GM10248 (cell line): ENCODE measurements around the gene GNG7.

ENCODE experiments used
- CTCF ChIA-PET: fragments of 300-600 bp; sonication (Branson Sonifier 250); formaldehyde crosslinking; extraction: SDS; loops from one replicate; lab custom pipeline; 2021; ENCODE audit warnings: antibody characterized with exemption; lab: Yijun Ruan, JAX
- POLR2A ChIA-PET: fragments of 350-650 bp; sonication (Branson Sonifier 250); formaldehyde crosslinking; extraction: SDS; loops from one replicate; lab custom pipeline; 2020; ENCODE audit warnings: antibody characterized with exemption; lab: Yijun Ruan, JAX
- DNase-seq: peaks from one replicate; pipeline ENCODE4 v3.0.0; 2012; ENCODE audit errors: extremely low spot score
- TF ChIP-seq, protein P1 (sequence below): IDR thresholded peaks from 2 replicates; pipeline ENCODE4 v1.5.1; 2012; ENCODE audit warnings: mild to moderate bottlenecking, low read depth; ENCODE audit errors: extremely low read depth, missing control alignments, control extremely low read depth

GNG7 gene

DNA sequence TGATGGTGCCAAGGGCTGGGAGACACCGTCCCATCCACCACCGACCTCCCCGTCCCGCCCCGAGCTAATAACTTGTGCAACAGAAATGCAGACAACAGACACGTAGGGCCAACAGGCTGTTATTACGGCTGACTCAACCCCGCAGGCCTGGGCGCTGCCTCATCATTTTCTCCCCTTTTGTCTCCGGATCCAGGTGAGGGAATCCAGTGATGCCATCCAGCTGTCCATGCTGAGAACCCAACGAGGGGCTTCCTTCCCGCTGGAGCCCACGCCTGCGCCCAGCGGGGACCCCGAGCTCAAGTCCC is 25.1 kb upstream of the GNG7 start:
- DNase-seq = no peak
- TF ChIP-seq, protein P1, sequence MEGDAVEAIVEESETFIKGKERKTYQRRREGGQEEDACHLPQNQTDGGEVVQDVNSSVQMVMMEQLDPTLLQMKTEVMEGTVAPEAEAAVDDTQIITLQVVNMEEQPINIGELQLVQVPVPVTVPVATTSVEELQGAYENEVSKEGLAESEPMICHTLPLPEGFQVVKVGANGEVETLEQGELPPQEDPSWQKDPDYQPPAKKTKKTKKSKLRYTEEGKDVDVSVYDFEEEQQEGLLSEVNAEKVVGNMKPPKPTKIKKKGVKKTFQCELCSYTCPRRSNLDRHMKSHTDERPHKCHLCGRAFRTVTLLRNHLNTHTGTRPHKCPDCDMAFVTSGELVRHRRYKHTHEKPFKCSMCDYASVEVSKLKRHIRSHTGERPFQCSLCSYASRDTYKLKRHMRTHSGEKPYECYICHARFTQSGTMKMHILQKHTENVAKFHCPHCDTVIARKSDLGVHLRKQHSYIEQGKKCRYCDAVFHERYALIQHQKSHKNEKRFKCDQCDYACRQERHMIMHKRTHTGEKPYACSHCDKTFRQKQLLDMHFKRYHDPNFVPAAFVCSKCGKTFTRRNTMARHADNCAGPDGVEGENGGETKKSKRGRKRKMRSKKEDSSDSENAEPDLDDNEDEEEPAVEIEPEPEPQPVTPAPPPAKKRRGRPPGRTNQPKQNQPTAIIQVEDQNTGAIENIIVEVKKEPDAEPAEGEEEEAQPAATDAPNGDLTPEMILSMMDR = no peak
- ChIA-PET POLR2A (interaction anchor here (1.3 kb wide), 1 partner anchor 252 kb away, joined by 5 read pairs; the partner anchor contains the start of gene GADD45B), CTCF (interaction anchor here (1.1 to 2.1 kb wide), 2 partner anchors 22 to 32 kb away, joined by 3 to 9 read pairs; no protein-coding TSS in a partner anchor)

DNA sequence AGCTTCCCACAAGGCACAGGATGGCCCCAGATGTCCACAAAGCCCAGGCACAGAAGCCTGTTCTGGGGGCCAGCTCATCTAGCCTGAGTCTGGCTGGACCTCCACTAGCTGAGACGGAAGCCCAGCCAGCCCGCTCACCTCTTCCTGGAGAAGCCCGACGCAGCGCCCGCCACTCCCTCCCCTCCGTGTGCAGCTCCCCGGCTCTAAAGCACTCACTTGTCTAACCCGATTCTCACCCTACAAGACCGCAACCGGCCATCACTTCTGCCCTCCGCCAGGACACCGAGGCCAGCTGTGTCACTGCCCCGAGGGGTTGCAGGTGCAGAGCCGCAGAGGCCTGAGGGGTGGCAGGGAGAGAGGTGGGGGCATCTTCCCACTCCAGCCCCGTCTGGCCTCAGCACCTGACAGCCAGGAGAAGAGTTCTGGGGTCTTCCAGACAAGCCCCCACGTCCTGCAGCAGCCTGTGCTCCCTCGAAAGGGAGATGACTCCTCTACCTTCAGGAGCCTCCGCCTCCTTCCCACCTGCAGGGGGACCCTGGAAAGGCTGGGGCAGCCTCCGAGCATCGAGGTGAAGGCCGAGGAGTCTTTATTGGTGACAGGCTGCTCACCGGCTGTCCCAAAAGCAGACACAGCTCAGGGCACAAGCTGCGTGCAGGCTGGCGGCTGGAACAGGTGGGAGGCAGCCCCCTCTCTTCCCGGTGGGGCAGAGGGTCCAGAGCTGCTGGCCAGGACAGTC is 24.6 kb upstream of the GNG7 start:
- TF ChIP-seq, protein P1 = no peak
- ChIA-PET CTCF (interaction anchor here (1.1 to 2.1 kb wide), 3 partner anchors 9 to 32 kb away, joined by 3 to 9 read pairs (median 4); no protein-coding TSS in a partner anchor), POLR2A (interaction anchor here (1.3 kb wide), 1 partner anchor 251 kb away, joined by 5 read pairs; the partner anchor contains the start of gene GADD45B)
- no peak for DNase-seq

DNA sequence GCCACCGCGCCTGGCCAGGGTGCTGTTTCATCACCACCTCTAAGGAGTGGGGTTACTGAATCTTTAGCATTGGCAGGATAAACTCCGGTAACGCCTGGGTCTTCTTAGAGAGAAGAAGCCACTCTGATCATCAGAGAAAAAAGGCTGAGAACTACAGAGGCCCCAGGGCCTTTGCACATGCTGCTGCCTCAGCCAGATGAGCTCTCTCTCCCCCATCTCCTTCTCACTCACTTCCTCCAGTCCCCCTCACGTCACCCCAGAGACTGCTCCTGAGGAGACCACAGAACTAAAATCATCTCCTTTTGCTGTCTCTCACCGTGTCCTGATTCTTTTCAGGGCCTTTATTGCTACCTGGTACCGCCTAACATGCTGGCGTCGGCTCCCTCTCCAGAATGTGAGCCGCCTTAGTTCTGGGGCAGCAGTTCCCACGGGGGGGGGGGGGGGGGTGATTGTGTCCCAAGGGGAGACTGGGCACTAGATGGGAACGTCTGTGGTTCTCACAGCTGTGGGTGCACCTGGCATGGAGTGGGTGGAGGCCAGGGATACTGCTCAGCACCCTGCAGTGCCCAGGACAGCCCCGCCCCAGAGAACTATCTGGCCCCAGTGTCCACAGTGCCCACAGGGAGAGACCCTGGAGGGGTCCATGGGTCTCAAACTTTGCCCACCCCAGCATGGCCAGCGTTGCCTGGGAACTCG is 23.8 kb upstream of the GNG7 start:
- ChIA-PET POLR2A (interaction anchor here (1.3 kb wide), 1 partner anchor 250 kb away, joined by 5 read pairs; the partner anchor contains the start of gene GADD45B), CTCF (interaction anchor here (1.1 to 1.7 kb wide), 3 partner anchors 10 to 78 kb away, joined by 3 to 5 read pairs (median 4); no protein-coding TSS in a partner anchor)
- TF ChIP-seq, protein P1 = no peak
- no peak for DNase-seq

DNA sequence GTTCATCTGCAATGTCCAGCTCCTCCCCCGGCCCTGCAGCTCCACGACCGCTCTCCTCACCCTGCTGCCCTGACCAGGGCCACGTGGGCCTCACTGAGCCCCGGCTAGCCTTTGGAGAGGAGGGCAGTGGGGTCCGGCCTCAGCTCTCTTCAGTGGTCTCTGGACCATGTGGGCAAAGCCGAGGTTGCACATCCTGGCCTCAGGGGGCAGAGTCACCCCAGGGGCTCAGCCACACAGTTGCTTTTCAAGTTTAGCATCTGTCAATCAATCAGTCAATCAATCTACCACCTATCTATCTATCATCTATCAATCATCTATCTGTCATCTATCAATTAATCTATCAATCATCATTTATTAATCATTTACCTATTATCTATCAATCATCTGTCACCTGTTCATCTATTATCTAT is 21.7 kb upstream of the GNG7 start:
- TF ChIP-seq, protein P1 = no peak
- CTCF ChIA-PET = interaction anchor here (1.2 to 1.5 kb wide), 2 partner anchors 76 to 226 kb away, joined by 3 to 4 read pairs; no protein-coding TSS in a partner anchor
- POLR2A ChIA-PET = no interaction called here
- no peak for DNase-seq

DNA sequence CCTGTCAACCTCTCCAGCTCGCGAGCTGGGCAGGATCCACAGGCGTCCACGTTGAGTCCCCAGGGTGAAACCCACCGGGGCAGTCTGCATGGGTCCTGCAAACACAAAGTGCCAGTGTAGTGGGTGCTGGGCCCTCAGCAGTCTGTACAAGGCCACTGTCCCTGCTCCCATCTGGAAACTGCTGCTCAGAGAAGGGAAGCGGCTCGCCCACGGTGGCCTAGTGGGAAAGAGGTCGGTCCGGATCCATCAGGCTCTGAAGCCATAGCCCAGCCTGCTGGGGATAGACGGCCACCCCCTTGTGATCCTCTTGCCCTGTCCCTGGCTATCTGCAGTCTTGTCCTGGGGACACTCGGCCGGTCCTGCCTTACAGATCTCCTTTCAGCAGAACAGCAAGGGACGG is 21.3 kb upstream of the GNG7 start:
- DNase-seq = no peak
- TF ChIP-seq, protein P1 = no peak
- CTCF ChIA-PET = interaction anchor here (1.2 to 1.5 kb wide), 2 partner anchors 76 to 227 kb away, joined by 3 to 4 read pairs; no protein-coding TSS in a partner anchor
- POLR2A ChIA-PET = no interaction called here

DNA sequence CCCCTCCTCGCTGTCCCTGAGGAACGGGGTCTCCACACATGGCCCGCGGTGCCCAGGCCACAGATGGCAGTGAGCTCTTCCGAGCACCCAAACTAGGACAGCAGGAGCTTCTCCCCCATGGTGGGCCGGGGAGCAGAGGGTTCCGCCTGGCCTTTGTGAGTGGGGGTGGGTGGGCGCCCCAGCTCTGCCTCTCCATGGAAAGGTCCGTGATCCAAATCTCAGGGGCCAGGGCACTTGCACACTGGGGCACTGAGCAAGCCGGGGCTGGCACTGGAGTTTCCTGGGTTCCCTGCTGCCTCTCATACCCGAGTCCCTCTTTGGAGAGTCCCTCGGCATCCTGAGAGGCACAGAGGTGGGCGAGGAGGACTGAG is 20.8 kb upstream of the GNG7 start:
- POLR2A ChIA-PET = no interaction called here
- TF ChIP-seq, protein P1 = no peak
- no peak for DNase-seq
- CTCF ChIA-PET = interaction anchor here (1.2 to 1.5 kb wide), 2 partner anchors 75 to 227 kb away, joined by 3 to 4 read pairs; no protein-coding TSS in a partner anchor
